HG03460 (cell line): ENCODE data around the gene SEC23IP.
A peak's percentile ranks its signal among the peaks of the same experiment; 100 is the strongest.
"Not testable (repeated sequence)": the region's sequence is repeated elsewhere in the genome, so short reads cannot be mapped to it uniquely, and the experiment has no call there.

ENCODE experiments used
- ATAC-seq: cut with Tn5 transposase; IDR thresholded peaks from one replicate; pipeline ENCODE4 v1.9.1; 2021; ENCODE audit not compliant: unreplicated experiment

SEC23IP gene

DNA sequence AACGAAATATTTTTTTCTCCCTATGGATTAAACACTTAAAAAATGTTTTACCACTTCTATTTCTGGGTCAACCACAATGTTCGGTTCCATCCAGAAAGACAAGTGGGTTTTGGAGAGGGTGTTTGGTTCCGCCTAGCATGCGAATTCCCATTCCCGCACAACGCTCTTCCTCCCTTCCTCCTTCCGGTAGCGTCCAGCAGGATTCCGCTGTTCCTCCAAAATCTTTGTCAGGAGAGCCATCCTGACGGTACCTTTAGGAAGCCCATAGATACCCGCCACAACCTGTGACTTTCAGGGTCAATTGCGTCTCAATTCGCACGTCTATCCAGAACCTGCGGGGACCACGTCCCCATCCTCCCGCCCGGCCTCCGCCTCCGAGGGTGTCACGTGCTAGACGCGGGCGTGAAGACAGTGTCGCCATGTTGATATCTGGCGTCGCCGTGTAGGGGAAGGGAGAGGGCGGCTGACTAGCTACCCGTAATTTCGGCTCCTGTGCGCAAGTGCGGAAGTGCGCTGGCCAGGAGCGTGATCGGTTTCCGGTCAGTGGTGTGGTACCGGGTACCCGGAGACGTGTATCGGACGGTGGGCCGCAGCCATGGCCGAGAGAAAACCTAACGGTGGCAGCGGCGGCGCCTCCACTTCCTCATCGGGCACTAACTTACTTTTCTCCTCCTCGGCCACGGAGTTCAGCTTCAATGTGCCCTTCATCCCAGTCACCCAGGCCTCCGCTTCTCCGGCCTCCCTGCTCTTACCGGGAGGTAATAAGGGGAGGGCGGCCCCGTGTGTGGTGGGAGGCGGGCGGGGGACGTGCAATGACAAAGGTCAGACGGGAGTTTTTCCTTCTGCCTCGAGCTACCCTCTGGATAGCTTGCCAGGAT, at the start of gene SEC23IP:
Gene SEC23IP, plus strand, starts transcription at position 543 of the 878 bp plus-strand sequence. Its CDS starts 53 bp downstream, at position 596.
- ATAC-seq: peak; percentile 99

DNA sequence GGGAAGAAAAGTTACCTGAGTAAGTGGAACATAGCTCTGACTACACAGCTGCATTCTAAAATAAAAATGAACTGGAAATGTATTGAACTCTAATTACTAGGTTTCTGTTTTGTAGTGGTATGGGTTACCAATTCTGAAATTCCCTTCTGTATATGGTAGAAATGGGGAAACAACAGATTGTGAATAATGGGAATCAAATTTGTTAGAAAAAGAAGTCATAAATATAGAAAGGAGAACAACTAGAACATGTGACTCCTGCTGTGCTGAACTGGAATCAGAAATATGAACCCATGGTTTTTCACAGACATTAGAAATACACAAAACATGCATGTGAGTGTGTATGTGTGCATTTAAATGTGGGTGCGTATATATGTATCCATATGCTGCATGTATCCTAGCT, 46.9 kb upstream of the SEC23IP start:
- ATAC-seq: no peak

DNA sequence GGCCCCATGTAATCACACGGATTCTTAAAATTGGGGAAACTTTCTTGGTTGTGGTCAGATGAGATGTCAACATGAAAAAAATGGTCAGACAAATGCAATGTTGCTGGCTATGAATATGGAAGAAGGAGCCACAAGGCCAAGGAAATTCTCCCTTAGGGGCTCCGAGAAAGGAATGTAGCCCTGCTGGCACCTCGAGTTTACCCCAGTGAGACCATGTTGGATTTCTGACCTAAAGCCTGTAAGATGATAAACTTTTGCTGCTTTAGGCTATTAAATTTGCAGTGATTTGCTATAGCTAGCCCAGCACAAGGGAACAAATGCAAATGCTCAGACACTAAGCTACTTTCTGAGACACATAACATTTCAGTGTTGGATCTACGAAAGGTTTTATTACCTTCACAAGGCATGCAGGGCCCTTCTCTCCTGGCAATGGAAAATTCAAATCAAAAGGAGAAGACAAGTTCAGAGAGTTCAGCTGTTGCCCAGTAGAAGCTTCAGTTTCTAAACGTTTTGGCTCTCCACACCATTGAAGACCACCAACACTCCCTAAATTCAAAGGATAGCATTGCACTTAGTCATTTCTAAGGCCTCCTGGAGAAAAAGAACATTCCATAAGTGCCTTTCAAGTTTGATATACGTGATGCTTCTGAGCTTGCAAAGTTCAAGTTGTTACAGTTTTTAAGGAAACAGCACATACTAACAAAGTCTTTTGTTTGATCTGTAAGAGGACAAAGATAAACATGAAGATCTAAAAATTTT, 43.3 kb upstream of the SEC23IP start:
- no peak for ATAC-seq

DNA sequence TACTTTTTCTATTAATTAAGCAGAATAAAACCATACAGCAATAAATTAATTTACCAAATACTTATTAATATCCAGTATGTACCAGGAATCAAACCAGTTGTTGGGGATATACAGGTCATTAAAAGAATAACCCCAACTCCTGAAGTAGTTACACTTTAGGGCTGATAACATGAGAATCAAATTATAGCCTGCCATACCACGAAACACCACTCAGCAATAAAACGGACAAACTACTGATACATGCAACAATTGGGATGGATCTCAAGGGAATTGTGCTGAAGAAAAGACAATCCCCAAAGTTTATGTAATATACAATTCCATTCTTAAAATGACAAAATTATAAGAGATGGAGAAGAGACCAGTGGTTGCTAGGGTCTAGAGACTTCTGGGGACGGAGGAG, 42.6 kb upstream of the SEC23IP start:
- no peak for ATAC-seq

DNA sequence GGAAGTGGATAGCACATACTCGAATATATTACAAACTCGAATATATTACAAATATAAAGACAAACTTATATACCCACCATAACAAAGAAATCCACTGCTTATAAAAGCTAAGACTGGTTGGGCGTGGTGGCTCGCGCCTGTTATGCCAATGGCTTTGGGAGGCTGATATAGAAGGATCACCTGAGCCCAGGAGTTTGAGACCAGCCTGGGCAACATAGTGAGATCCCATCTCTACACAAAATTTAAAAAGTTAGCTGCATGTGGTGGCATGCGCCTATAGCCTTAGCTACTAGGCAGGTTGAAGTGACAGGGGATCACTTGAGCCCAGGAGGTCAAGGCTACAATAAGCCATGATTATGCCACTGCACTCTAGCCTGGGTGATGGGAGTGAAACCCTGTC, 40.3 kb upstream of the SEC23IP start:
- no peak for ATAC-seq

DNA sequence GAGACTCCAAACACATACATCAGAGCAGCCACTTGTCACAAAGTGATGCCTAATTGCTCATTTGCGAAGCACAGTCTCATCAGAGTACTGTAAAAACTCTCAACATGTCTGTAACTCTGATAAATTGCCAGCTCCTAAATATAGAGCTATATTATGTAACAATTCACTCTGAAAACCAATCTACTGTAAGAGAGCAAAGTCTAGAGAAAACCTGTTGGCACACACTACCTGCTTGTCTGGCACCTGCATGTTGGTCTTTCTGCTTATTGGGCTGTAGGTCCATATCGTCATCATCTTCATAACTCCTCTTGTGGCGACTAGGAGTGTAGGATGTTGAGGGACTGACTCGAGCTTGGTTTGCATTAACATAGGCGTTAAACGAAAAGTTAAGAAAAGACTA, 39.7 kb upstream of the SEC23IP start:
- no peak for ATAC-seq

DNA sequence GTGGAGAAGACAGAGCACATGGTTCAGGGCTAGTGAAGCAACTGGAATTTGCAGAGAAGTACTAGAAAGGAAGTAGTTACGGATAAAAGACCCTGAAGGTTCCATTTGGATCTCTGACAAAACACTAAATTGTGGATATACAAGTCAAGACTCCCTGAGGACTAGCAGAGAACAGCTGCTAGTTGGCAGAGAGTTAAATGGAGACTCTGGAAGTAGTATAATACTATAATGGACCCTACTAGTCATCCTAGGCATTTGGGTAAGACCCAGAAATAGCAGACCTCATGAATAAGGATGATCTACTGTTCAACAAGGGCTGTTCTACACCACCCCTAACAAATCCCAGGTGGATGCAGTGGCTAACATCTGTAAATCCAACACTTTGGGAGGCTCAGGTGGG, 39.0 kb upstream of the SEC23IP start:
- no peak for ATAC-seq

DNA sequence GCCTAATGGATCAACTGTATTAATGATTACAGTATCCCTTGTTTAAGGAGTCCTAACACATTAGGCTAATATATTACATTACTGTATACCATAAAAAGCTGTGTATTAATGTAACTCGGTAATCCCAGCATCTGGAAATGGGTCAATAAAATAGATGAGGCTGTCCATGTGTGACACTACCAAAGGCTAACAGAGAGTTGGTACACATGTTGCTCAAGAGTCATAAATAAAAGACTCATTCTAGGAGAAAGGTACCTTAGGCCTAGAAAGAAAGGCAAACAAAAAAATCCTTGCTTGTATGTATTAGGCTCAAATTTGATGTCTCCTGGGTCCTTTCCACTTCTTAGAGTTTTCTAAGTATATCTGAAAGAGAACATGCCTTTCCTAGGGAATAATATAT, 34.5 kb upstream of the SEC23IP start:
- no peak for ATAC-seq

DNA sequence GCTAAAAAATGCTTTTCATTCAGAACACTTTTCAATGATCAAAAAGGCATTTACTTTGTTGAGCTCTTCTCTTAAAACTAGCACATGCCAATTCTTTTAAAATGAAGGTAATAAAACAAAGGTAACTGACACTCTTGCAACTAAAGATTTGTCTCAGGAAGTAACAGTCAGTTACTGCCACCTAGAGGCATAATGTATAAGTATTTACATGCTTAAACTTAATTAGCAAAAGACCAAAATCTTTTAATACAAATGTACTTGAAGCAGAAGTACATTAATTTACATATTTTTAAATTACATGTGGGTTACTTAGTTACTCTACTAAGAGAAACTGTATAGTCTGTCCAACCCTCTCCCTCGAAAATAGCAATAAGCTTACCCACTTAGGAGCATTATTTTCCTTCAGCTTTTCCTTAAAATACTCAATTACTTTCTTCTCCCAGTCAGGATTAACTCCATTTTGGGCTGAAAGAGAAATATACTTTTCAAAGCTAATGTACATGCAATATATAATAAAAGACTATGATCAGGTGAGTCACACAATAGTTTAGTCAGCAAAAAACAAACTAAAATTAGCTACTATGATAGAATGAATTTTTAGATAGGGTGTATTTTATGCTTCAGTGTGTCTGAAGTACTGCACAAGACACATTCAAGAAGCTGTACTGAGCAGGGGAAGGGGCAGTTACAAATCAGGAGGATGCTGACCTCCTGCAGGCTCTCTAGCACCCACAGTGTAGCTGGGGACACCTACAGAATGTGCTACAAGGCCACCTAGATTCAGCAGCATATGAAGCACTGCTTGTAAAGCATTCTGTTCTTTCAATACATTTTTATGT, 32.9 kb upstream of the SEC23IP start:
- ATAC-seq: no peak

DNA sequence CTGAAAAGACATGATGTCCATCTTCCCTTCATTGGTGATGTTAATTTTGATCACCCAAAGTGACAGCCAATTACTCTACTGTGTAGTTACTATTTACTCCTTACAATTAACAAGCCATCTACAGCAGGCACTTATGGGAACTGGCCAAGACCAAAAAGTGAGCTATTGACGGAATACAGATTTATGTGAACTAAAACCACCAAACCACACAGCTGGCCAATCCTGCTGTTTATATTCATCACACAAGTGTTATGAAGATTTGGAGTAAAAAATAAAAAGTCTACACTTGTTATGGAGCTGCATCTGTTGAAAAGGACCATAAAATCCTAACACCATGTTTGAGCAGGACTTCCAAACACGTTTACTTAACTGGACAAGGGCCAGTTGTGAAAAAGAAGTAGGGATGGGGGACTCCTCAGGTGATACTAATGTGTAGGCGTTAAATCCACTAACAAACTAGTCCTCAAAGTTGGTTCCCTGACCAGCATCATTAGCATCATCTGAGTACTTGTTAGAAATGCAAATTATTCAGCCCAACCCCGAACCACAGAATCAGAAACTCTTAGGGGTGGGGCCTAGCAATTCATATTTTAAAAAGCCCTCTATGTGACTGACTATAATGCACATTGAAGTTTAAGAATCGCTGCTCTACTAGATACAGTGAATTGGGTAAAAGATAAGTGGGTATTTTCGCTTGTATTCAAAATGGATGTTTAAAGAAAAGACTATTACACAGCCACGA, 31.5 kb upstream of the SEC23IP start:
- no peak for ATAC-seq

DNA sequence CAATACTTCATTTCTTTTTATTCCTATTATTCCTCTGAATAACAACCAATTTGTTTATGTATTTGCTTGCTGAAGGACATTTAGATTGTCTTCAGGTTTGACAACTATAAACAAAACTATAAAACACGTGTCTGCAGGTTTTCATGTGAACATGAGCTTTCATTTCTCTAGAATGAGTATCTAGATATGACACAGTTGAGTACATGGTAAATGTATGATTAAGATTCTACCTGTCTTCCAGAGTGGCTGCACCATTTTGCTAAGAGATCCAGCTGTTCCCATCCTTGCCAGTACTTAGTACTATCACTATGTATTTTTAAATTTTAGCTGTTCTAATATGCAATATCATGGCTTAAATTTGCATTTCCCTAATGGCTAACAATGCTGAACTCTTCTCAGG, 30.0 kb upstream of the SEC23IP start:
- ATAC-seq: no peak

DNA sequence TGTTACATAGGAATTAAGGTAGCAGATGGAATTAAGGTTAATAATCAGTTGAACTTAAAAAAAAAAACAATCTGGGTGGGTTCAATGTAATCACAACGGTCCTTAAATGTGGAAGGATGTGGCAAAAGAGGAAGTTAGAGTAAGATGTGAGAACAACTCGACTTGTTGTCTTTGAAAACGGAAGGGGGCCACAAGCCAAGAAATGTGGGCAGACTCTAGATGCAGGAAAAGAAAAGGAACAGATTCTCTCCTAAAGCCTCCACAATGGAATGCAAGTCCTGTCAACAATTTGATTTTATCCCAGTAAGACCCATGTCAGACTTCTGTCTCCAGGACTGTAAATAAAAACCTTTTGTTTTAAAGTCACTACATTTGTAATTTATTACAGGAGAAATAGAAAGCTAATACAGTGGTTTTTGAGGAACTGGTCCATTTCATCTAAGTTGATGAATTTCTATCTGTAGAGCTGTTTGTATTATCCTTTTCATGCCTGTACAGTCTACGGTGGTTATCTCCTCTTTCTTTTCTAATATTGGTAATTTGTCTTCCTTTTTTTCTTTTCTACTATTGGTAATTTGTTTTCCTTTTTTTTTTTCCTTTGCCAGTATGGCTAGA, 28.5 kb upstream of the SEC23IP start:
- ATAC-seq: no peak

DNA sequence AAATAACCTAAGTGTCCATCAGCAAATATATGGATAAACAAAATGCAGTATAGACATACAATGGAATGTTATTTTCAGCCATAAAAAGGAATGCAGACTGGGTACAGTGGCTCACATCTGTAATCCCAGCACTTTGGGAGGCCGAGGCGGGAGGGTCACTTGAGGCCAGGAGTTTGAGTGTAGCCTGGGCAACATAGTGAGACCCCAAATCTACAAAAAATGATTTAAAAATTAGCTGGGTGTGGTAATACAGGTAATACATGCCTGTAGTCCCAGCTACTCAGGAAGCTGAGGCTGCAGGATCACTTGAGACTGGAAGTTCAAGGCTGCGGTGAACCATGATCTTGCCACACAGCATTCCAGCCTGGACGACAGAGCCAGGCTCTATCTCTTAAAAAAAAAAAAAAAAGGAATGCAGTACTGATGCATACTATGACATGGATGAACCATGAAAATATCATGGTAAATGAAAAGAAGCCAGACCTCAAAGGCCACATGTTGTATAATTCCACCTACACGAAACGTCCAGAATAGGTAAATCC, 26.8 kb upstream of the SEC23IP start:
- no peak for ATAC-seq

DNA sequence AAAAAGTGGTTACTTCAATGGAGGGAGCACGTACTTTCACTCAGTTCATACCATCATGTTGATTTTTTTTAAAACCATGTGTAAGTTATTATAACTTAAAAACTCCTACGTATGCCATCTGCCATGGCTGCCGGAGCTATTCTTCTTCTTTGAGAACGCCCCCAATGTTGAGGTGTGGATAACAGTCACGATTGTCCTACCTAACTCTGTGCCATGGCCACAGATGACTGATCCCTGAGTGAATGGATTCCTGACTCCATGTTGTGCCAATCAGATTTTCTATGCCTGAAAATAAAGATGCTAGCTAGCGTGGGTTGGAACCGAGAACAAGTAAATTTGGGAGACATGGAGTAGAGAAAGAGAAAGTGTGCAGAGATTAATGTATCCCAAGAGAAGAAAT, 25.2 kb upstream of the SEC23IP start:
- no peak for ATAC-seq

DNA sequence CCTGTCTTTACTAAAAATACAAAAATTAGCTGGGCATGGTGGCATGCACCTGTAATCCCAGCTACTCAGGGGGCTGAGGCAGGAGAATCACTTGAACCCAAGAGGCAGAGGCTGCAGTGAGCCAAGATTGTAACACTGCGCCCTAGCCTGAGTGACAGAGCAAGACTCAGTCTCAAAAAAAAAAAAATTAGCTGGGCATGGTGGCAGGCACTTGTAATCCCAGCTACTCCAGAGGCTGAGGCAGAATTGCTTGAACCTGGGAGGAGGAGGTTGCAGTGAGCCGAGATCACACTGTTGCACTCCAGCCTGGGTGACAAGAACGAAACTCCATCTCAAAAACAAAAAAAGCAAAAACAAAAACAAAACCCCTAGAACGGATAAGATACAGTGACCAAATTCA, 23.1 kb upstream of the SEC23IP start:
- ATAC-seq: not testable (repeated sequence)

DNA sequence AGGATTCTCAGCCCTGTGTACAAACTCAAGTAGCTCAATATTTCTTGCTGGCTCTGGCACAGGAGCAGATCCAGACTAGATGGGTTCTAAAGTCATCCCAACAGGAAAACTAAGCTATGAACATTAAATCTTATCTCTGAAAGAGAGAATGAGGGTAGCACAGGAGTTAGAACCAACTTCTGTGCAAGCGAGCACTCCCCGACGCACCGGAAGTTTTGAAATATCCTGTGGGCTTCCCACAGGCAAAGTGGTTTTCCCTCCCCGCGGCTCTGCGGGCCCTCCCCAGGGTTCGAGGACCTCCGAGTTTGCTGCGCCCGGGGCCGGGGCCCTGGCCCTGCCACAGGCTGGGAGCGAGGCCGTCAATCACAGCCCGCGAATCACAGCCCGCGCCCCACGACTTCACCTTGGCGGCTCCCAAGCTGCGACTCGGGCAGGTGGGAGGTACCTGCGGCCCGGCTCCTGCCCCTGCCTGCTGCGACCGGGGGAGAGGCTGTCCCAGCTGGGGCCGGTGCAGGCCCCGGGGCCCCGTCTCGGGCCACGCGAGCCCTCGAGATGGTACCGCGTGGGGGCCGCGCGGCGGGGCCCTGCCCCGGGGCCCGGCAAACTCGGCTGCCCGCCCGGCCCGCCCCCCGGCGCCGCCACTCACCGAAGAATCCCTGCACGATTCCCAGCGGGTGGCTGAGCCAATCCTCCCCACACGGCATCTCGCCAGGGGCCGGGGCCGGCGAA, 20.5 kb upstream of the SEC23IP start:
- ATAC-seq: peak; percentile 42

DNA sequence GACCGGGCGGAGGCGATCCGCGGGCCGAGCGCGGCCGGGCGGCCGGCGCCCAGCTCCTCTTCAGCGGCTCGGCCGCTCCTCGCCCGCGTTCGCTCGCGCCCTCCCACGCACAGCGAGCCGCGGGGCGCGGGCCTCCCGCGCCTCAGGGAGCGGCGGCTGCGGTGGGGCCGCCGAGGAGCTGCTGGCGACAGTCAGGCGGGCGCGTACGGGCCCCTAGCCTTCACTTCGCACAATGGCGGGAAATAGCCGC, 20.0 kb upstream of the SEC23IP start, which contains the start of gene MCMBP:
Gene MCMBP, minus strand, starts transcription at position 234 of the 250 bp plus-strand sequence. CDS start 259 bp downstream, outside the sequence.
- ATAC-seq: peak; percentile 15

DNA sequence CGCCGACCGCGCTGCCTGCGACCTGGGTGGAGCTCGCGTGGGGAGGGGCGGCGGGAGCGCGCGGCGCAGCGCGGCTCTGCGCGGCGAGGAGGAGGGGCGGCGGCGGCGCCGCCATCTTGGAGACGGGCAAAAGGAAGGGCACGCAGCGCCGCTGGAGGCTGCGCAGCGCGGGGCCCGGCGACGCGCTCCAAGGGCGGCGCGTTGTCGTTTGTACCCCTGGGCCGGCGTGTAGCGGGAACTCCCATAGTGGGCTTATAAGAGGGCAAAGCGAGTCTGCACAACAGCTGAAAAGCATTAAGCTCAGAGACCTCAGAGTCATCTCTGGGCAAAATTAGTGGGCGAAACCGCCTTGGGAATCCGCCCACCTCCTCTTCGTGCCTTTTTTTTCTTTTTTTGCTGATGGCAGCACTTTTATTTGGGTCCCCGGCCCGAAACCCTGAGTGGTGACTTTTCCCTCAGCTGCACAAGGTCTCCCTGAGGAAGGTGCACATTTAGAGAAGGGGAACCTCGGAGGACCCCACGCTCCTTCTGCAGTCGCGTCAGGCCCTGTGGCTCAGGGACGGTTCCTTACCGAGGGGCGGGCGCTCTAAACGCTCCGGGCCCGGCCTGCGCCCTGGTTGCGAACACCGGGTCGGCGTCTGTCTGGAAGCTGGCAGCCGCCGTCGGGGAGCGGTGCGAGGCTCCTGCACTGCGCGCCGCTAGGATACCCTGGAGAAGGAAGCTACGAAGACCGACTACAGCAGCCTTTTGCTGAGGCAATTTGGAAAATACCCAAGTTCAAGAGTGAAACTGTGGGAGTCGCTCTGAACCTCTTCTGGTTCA, 19.5 kb upstream of the SEC23IP start:
- ATAC-seq: peak; percentile 82

DNA sequence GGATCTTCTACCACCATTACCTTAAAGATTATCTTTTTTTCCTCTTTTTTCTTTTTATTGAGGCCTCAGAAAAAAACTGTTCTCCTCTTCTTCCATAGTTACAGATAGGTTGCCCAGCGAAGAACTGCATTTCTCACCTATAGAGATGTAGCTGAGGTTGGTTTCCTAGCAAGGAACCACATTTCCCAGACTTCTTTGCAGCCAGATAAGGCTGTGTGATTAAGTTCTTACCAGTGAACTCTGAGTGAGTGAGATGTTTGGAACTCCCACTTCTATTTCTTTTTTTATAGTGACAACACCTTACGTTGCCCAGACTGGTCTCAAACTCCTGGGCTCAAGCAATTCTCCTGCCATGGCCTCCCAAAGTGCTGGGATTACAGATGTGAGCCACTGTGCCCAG, 14.0 kb upstream of the SEC23IP start:
- no peak for ATAC-seq
